ENCODE results near the gene FOXS1.

FOXS1 gene

DNA sequence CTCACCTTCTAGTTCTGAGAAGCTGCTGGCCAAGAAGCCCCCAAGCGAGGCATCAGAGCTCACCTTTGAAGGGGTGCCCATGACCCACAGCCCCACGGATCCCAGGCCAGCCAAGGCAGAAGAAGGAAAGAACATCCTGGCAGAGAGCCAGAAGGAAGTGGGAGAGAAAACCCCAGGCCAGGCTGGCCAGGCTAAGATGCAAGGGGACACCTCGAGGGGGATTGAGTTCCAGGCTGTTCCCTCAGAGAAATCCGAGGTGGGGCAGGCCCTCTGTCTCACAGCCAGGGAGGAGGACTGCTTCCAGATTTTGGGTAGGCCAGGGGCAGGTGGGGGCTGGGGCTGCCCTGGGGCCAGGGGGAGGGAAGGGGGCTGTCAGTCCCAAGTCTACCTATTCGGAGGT lies 24.0 kb downstream of the FOXS1 start:
- no CpG with 5 or more reads among the region's 5 CpGs for WGBS (ENCODE audit: extremely low coverage, insufficient coverage, insufficient read length)
- H3K4me2 ChIP-seq (ENCODE audit: low read length): no peak overlapping the region
- no peaks in the 10 kb centered on the region for H3K79me2 ChIP-seq (ENCODE audit: control insufficient read depth, insufficient read depth, low read length, poor library complexity)
- H3K36me3 ChIP-seq (ENCODE audit: control insufficient read depth in 1 of 2, insufficient read depth in 2 of 2, low read length in 2 of 2): no peaks in the 10 kb centered on the region
- no peak overlapping the region for H3K23ac ChIP-seq (ENCODE audit: low read length)
- no peak overlapping the region for H3K9ac ChIP-seq (ENCODE audit: low read length)
- no peak overlapping the region for H3K14ac ChIP-seq (ENCODE audit: low read length)
- H4K91ac ChIP-seq (ENCODE audit: low read depth, low read length): no peak overlapping the region
- no peak for DNase-seq
- peaks cover 0 to 3% of the 10 kb centered on the region in 2 experiments for H3K4me1 ChIP-seq (ENCODE audit: control insufficient read depth in 1 of 2, insufficient read depth in 2 of 2, low read length in 2 of 2)
- H4K12ac ChIP-seq (ENCODE audit: low read depth, low read length): no peak overlapping the region
- no peak overlapping the region for H3K4ac ChIP-seq (ENCODE audit: low read depth, low read length)
- no peak overlapping the region for H2BK12ac ChIP-seq (ENCODE audit: low read length)
- no peak overlapping the region for H2BK5ac ChIP-seq (ENCODE audit: low read depth, low read length, poor library complexity)
- no peak overlapping the region for H2AFZ ChIP-seq (ENCODE audit: insufficient read depth, low read length, poor library complexity)
- H3K18ac ChIP-seq (ENCODE audit: low read length): no peak overlapping the region
- no peak overlapping the region for H2AK5ac ChIP-seq (ENCODE audit: low read length)
- H3K79me1 ChIP-seq (ENCODE audit: low read length): no peaks in the 10 kb centered on the region
- H3K9me3 ChIP-seq (ENCODE audit: insufficient read depth, low read depth, low read length): no peaks in the 10 kb centered on the region
- no peak overlapping the region for H2BK120ac ChIP-seq (ENCODE audit: insufficient read depth, low read length, poor library complexity)
- H3K4me3 ChIP-seq (ENCODE audit: low read depth, low read length): no peak overlapping the region
- no peak overlapping the region for H4K8ac ChIP-seq (ENCODE audit: low read depth, low read length)
- H3K27ac ChIP-seq (ENCODE audit: low read depth, low read length): no peak overlapping the region
- H3K27me3 ChIP-seq (ENCODE audit: insufficient read depth, low read length): no peaks in the 10 kb centered on the region

DNA sequence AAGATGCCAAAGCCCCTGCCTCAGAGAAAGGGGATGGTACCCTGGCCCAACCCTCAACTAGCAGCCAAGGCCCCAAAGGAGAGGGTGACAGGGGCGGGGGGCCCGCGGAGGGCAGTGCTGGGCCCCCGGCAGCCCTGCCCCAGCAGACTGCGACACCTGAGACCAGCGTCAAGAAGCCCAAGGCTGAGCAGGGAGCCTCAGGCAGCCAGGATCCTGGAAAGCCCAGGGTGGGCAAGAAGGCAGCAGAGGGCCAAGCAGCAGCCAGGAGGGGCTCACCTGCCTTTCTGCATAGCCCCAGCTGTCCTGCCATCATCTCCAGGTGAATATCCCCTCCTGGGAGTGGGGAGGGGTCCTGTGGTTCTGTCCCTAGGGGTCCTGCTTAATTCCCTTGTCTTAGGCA lies 25.2 kb downstream of the FOXS1 start:
- no peak overlapping the region for H4K91ac ChIP-seq (ENCODE audit: low read depth, low read length)
- no peak overlapping the region for H2BK12ac ChIP-seq (ENCODE audit: low read length)
- H3K23ac ChIP-seq (ENCODE audit: low read length): no peak overlapping the region
- H3K4me2 ChIP-seq (ENCODE audit: low read length): no peak overlapping the region
- no peak overlapping the region for H3K27ac ChIP-seq (ENCODE audit: low read depth, low read length)
- no peaks in the 10 kb centered on the region for H3K79me1 ChIP-seq (ENCODE audit: low read length)
- no peak overlapping the region for H2BK5ac ChIP-seq (ENCODE audit: low read depth, low read length, poor library complexity)
- no peaks in the 10 kb centered on the region for H3K9me3 ChIP-seq (ENCODE audit: insufficient read depth, low read depth, low read length)
- H3K36me3 ChIP-seq (ENCODE audit: control insufficient read depth in 1 of 2, insufficient read depth in 2 of 2, low read length in 2 of 2): no peaks in the 10 kb centered on the region
- no peak overlapping the region for H3K18ac ChIP-seq (ENCODE audit: low read length)
- no peaks in the 10 kb centered on the region for H3K79me2 ChIP-seq (ENCODE audit: control insufficient read depth, insufficient read depth, low read length, poor library complexity)
- DNase-seq: no peak
- no peak overlapping the region for H3K9ac ChIP-seq (ENCODE audit: low read length)
- H2AFZ ChIP-seq (ENCODE audit: insufficient read depth, low read length, poor library complexity): no peak overlapping the region
- no CpG with 5 or more reads among the region's 6 CpGs for WGBS (ENCODE audit: extremely low coverage, insufficient coverage, insufficient read length)
- H2AK5ac ChIP-seq (ENCODE audit: low read length): no peak overlapping the region
- H2BK120ac ChIP-seq (ENCODE audit: insufficient read depth, low read length, poor library complexity): no peak overlapping the region
- H4K12ac ChIP-seq (ENCODE audit: low read depth, low read length): no peak overlapping the region
- H3K4me3 ChIP-seq (ENCODE audit: low read depth, low read length): no peak overlapping the region
- no peaks in the 10 kb centered on the region for H3K27me3 ChIP-seq (ENCODE audit: insufficient read depth, low read length)
- H3K4ac ChIP-seq (ENCODE audit: low read depth, low read length): no peak overlapping the region
- no peak overlapping the region for H3K14ac ChIP-seq (ENCODE audit: low read length)
- no peak overlapping the region for H4K8ac ChIP-seq (ENCODE audit: low read depth, low read length)
- peaks cover 0 to 3% of the 10 kb centered on the region in 2 experiments for H3K4me1 ChIP-seq (ENCODE audit: control insufficient read depth in 1 of 2, insufficient read depth in 2 of 2, low read length in 2 of 2)

DNA sequence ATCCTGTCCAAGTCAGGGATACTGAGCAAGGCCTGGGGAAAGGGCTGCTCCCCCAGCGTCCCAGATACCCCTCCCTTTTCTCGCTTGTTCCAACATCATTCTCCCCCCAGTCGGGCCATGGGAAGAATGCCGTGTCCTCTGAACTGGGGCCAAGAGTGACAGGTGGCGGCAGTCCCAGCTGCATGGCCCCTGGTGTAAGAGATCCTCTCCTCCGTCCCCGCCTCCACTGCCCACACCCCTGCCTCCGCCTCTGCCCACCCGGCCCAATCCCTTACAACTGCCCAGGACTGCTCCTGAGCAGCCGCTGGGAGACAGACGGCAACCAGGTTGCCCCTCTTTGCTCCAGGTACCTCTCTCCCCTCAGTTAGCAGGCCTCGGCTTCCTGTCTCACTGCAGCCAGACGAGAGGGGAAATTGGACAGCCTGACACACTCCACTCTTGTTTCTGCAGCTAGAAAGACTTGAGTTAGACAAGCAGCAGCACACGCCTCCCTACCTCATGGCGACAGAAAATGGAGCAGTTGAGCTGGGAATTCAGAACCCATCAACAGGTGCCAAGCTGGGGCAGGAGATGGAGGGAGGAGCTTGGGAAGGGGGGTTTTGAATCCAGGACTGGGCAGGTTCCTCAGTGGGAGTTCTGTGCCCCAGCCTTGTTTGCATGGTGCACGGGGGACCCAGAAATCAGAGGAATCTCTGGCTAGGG lies 26.2 kb downstream of the FOXS1 start, which contains the start of gene MYLK2:
TSS of gene MYLK2 (plus strand) at position 274 of the 702 bp plus-strand sequence. CDS start at position 499, 225 bp downstream.
- whole genome bisulfite sequencing (ENCODE audit: extremely low coverage, insufficient coverage, insufficient read length): no CpG with 5 or more reads among the region's 16 CpGs
- H2BK12ac ChIP-seq (ENCODE audit: low read length): no peak within 1 kb of the TSS
- no peak within 1 kb of the TSS for H4K12ac ChIP-seq (ENCODE audit: low read depth, low read length)
- no peak within 1 kb of the TSS for H4K91ac ChIP-seq (ENCODE audit: low read depth, low read length)
- no peak within 1 kb of the TSS for H2BK5ac ChIP-seq (ENCODE audit: low read depth, low read length, poor library complexity)
- no peak within 1 kb of the TSS for H3K18ac ChIP-seq (ENCODE audit: low read length)
- peaks cover 0 to 3% of the 10 kb centered on the region in 2 experiments for H3K4me1 ChIP-seq (ENCODE audit: control insufficient read depth in 1 of 2, insufficient read depth in 2 of 2, low read length in 2 of 2)
- H3K4me2 ChIP-seq (ENCODE audit: low read length): no peak within 1 kb of the TSS
- no peak within 1 kb of the TSS for H3K9ac ChIP-seq (ENCODE audit: low read length)
- no peak within 1 kb of the TSS for H2AFZ ChIP-seq (ENCODE audit: insufficient read depth, low read length, poor library complexity)
- no peaks in the 10 kb centered on the region for H3K27me3 ChIP-seq (ENCODE audit: insufficient read depth, low read length)
- H3K27ac ChIP-seq (ENCODE audit: low read depth, low read length): no peak within 1 kb of the TSS
- H3K36me3 ChIP-seq (ENCODE audit: control insufficient read depth in 1 of 2, insufficient read depth in 2 of 2, low read length in 2 of 2): no peaks in the 10 kb centered on the region
- H3K4me3 ChIP-seq (ENCODE audit: low read depth, low read length): no peak within 1 kb of the TSS
- no peak within 1 kb of the TSS for H2AK5ac ChIP-seq (ENCODE audit: low read length)
- H3K23ac ChIP-seq (ENCODE audit: low read length): no peak within 1 kb of the TSS
- no peak within 1 kb of the TSS for H3K4ac ChIP-seq (ENCODE audit: low read depth, low read length)
- H3K79me1 ChIP-seq (ENCODE audit: low read length): no peaks in the 10 kb centered on the region
- H3K79me2 ChIP-seq (ENCODE audit: control insufficient read depth, insufficient read depth, low read length, poor library complexity): no peaks in the 10 kb centered on the region
- H4K8ac ChIP-seq (ENCODE audit: low read depth, low read length): no peak within 1 kb of the TSS
- no peak for DNase-seq
- no peak within 1 kb of the TSS for H3K14ac ChIP-seq (ENCODE audit: low read length)
- no peak within 1 kb of the TSS for H2BK120ac ChIP-seq (ENCODE audit: insufficient read depth, low read length, poor library complexity)
- no peaks in the 10 kb centered on the region for H3K9me3 ChIP-seq (ENCODE audit: insufficient read depth, low read depth, low read length)

DNA sequence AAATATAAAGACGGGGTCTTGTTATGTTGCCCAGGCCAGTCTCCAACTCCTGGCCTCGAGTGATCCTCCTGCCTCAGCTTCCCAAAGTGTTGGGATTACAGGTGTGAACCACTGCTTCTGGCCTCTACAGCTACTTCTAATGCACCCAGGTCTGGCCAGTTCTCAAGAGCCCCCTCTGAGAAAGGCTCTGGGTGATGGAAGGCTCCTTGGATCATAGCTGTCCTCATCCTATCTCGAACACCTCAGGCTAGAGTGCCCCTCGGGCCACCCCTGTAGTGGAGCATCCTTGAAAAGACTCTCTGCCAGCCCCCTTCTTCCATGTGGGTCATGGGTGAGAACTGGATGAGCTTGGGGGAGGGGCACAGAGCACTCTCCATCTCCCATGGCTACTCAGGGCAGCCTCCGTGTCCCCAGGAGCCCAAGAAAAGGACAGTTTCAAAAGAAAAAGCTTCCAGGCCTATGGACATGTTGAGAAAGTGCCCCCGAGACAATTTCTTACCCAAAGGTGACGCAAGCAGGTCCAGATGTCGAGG lies 27.0 kb downstream of the FOXS1 start:
- Histone ChIP-seq H3K4me3 (ENCODE audit: low read depth, low read length) (no peak overlapping the region), H3K4me1 (ENCODE audit: control insufficient read depth in 1 of 2, insufficient read depth in 2 of 2, low read length in 2 of 2) (peaks cover 0 to 3% of the 10 kb centered on the region in 2 experiments), H3K79me2 (ENCODE audit: control insufficient read depth, insufficient read depth, low read length, poor library complexity) (no peaks in the 10 kb centered on the region), H3K14ac (ENCODE audit: low read length) (no peak overlapping the region), H2AK5ac (ENCODE audit: low read length) (no peak overlapping the region), H3K4ac (ENCODE audit: low read depth, low read length) (no peak overlapping the region), H3K27me3 (ENCODE audit: insufficient read depth, low read length) (no peaks in the 10 kb centered on the region), H2BK5ac (ENCODE audit: low read depth, low read length, poor library complexity) (no peak overlapping the region), H4K8ac (ENCODE audit: low read depth, low read length) (no peak overlapping the region), H4K91ac (ENCODE audit: low read depth, low read length) (no peak overlapping the region), H2BK12ac (ENCODE audit: low read length) (no peak overlapping the region), H3K27ac (ENCODE audit: low read depth, low read length) (no peak overlapping the region), H3K23ac (ENCODE audit: low read length) (no peak overlapping the region), H3K9ac (ENCODE audit: low read length) (no peak overlapping the region), H3K9me3 (ENCODE audit: insufficient read depth, low read depth, low read length) (no peaks in the 10 kb centered on the region), H3K18ac (ENCODE audit: low read length) (no peak overlapping the region), H2BK120ac (ENCODE audit: insufficient read depth, low read length, poor library complexity) (no peak overlapping the region), H3K79me1 (ENCODE audit: low read length) (no peaks in the 10 kb centered on the region), H4K12ac (ENCODE audit: low read depth, low read length) (no peak overlapping the region), H2AFZ (ENCODE audit: insufficient read depth, low read length, poor library complexity) (no peak overlapping the region), H3K4me2 (ENCODE audit: low read length) (no peak overlapping the region), H3K36me3 (ENCODE audit: control insufficient read depth in 1 of 2, insufficient read depth in 2 of 2, low read length in 2 of 2) (no peaks in the 10 kb centered on the region)
- DNase-seq: no peak
- no CpG with 5 or more reads among the region's 8 CpGs for WGBS (ENCODE audit: extremely low coverage, insufficient coverage, insufficient read length)
